DND-41 (cell line): ENCODE data around the gene MAN1B1.
"Not testable (repeated sequence)": the region's sequence is repeated elsewhere in the genome, so short reads cannot be mapped to it uniquely, and the experiment has no call there.

ENCODE experiments used
- ATAC-seq: fragments of 200-7000 bp; cut with Tn5 transposase; 3 replicates; pipeline ENCODE4 v1.9.1; 2021; ENCODE audit warnings: low read depth; ENCODE audit not compliant: insufficient read depth
- DNase-seq: peaks from one replicate; pipeline ENCODE4 v3.0.0-alpha.2; 2020
- H2AFZ ChIP-seq: 2 replicates; pipeline ENCODE4 v1.6.0; 2012; ENCODE audit warnings: low read depth, low read length
- H3K27ac ChIP-seq: 2 replicates; pipeline ENCODE4 v1.5.1; 2012; ENCODE audit warnings: low read length, inconsistent platforms
- H3K27me3 ChIP-seq: fragments of 200-600 bp; sonication (generic); 2 replicates; pipeline ENCODE4 v1.6.0; 2012; ENCODE audit warnings: low read length, mild to moderate bottlenecking, inconsistent platforms; ENCODE audit not compliant: insufficient read depth, poor library complexity
- H3K36me3 ChIP-seq: 2 replicates; pipeline ENCODE4 v1.5.1; 2012; ENCODE audit warnings: low read length, inconsistent platforms; ENCODE audit not compliant: insufficient read depth
- H3K4me1 ChIP-seq: 2 replicates; pipeline ENCODE4 v1.5.1; 2012; ENCODE audit warnings: mild to moderate bottlenecking, low read length; ENCODE audit not compliant: insufficient read depth
- H3K4me2 ChIP-seq: 2 replicates; pipeline ENCODE4 v1.6.0; 2012; ENCODE audit warnings: mild to moderate bottlenecking, moderate library complexity, low read length, inconsistent platforms; ENCODE audit not compliant: insufficient read depth
- H3K4me3 ChIP-seq, 2 experiments: fragments of 200-600 bp in 1 of 2; shearing (Covaris generic) in 1 of 2; 2 replicates each; pipeline ENCODE4 v1.5.1; 2012 to 2016; ENCODE audit warnings: inconsistent platforms in 2 of 2, low read length in 2 of 2, mild to moderate bottlenecking in 2 of 2, low read depth in 1 of 2, moderate library complexity in 1 of 2
- H3K79me2 ChIP-seq: 2 replicates; pipeline ENCODE4 v1.6.0; 2012; ENCODE audit warnings: low read length, inconsistent platforms; ENCODE audit not compliant: insufficient read depth
- H3K9ac ChIP-seq: 2 replicates; pipeline ENCODE4 v1.6.0; 2012; ENCODE audit warnings: low read depth, mild to moderate bottlenecking, inconsistent platforms, low read length, moderate library complexity
- H3K9me3 ChIP-seq: 2 replicates; pipeline ENCODE4 v1.5.1; 2012; ENCODE audit warnings: low read length, moderate library complexity, mild to moderate bottlenecking, inconsistent platforms; ENCODE audit not compliant: insufficient read depth, severe bottlenecking
- H4K20me1 ChIP-seq: 2 replicates; pipeline ENCODE4 v1.6.0; 2012; ENCODE audit warnings: low read length; ENCODE audit not compliant: insufficient read depth
- CTCF ChIP-seq: IDR thresholded peaks from 2 replicates; pipeline ENCODE4 v1.5.1; 2012; ENCODE audit warnings: borderline replicate concordance, low read length, moderate library complexity, mild to moderate bottlenecking; ENCODE audit not compliant: poor library complexity, severe bottlenecking; ENCODE audit errors: extremely low read depth
- EZH2 ChIP-seq: IDR thresholded peaks from 3 replicates; pipeline ENCODE4 v1.6.1; 2012; ENCODE audit warnings: borderline replicate concordance, low read depth, mild to moderate bottlenecking, moderate library complexity, low read length, inconsistent platforms; ENCODE audit not compliant: severe bottlenecking

MAN1B1 gene

DNA sequence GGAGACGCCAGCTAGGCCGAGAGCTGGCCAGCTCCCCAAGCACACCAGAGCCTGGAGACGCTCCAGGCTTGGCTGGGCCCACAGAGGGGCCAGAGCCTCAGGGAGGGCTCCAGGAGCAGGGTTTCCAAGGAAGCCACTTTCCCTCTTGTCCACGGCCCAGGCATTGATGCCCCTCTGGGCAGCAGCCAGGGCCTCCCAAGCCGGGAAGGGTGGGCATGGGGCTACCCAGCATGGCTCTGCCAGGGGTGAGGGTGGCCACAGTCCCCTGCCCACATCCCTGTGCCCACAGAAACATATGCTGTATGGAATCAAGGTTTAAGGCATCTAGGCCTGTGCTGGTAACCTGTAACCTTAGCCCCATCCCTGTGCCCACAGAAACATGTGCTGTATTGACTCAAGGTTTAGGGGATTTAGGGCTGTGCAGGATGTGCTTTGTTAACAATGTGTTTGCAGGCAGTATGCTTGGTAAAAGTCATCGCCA is 29.3 kb downstream of the MAN1B1 start:
- TF ChIP-seq CTCF, result no peak
- no peak for TF ChIP-seq EZH2
- Histone ChIP-seq H3K4me1 (peaks cover 26% of the 10 kb centered on the region), H4K20me1 (0 out of 2 replicates have a peak, but pooled peaks cover 3% of the 10 kb centered on the region), H3K79me2 (peaks cover 17% of the 10 kb centered on the region), H3K36me3 (peaks cover 21% of the 10 kb centered on the region), H2AFZ (no peak overlapping the region), H3K4me3 (no peak overlapping the region), H3K9me3 (no peaks in the 10 kb centered on the region), H3K27me3 (no peaks in the 10 kb centered on the region), H3K27ac (no peak overlapping the region), H3K4me2 (no peak overlapping the region), H3K9ac (no peak overlapping the region)
- ATAC-seq, result no peak
- no peak for DNase-seq

DNA sequence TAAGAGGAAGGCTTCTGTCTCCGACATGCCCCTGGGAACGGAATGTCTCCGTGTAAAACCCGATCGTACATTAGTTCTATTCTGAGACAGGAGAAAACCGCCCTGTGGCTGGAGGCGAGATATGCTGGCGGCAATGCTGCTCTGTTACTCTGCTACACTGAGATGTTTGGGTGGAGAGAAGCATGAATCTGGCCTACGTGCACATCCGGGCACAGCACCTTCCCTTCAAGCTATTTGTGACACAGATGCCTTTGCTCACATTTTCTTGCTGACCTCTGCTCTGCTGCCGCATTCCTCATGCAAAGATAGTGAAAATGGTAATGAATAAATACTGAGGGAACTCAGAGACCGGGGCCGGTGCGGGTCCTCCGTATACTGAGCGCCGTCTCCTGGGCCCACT is 29.9 kb downstream of the MAN1B1 start:
- Histone ChIP-seq H3K79me2 (peaks cover 17% of the 10 kb centered on the region), H3K9me3 (no peaks in the 10 kb centered on the region), H4K20me1 (0 out of 2 replicates have a peak, but pooled peaks cover 3% of the 10 kb centered on the region), H3K4me3 (no peak overlapping the region), H3K4me2 (no peak overlapping the region), H3K27me3 (no peaks in the 10 kb centered on the region), H3K4me1 (peaks cover 28% of the 10 kb centered on the region), H3K36me3 (peaks cover 17% of the 10 kb centered on the region), H2AFZ (no peak overlapping the region), H3K9ac (no peak overlapping the region), H3K27ac (no peak overlapping the region)
- no peak for DNase-seq
- TF ChIP-seq EZH2 (no peak), CTCF (no peak)
- no peak for ATAC-seq

DNA sequence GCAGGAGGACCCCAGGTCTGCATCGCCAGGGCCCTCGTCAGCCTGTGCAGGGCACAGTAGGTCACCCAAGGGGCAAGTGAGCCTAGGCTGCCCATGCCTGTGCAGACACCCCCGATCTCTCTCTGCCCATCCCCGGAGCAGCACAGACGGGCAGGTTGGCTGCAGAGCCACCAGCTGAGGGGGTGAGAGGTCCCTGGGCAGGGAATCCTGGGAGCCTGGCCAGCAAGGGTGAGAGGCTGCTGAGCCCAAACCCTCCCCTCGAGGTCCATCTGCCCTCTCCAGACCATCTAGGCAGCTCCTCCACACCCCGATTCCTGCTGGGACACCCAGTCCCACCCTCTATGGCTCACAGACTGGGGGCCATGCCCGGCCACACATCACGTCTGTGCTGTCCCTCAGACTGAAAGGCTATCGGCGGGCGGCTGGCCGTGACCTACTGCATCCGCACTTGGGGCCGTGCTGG is 30.5 kb downstream of the MAN1B1 start:
- no peak for TF ChIP-seq CTCF
- TF ChIP-seq EZH2, result no peak

GRCh38 chr9:137118092-137118603 is 31.4 kb downstream of the MAN1B1 start:
- not testable (repeated sequence) for H3K27ac ChIP-seq, H4K20me1 ChIP-seq, DNase-seq, H3K27me3 ChIP-seq, H3K4me2 ChIP-seq, H3K9ac ChIP-seq, H2AFZ ChIP-seq, H3K36me3 ChIP-seq, H3K9me3 ChIP-seq, H3K4me3 ChIP-seq, ATAC-seq
- Histone ChIP-seq H3K4me1 (peaks cover 30% of the 10 kb centered on the region), H3K79me2 (peaks cover 12% of the 10 kb centered on the region)

More for the DNA sequence above, 30.5 kb downstream of the MAN1B1 start:
- H3K9me3 ChIP-seq, result no peaks in the 10 kb centered on the region
- H3K36me3 ChIP-seq, result peaks cover 12% of the 10 kb centered on the region
- no peak overlapping the region for H2AFZ ChIP-seq
- 0 out of 2 replicates have a peak, but pooled peaks cover 3% of the 10 kb centered on the region for H4K20me1 ChIP-seq
- H3K4me2 ChIP-seq, result no peak overlapping the region
- H3K27ac ChIP-seq, result no peak overlapping the region
- H3K79me2 ChIP-seq, result peaks cover 17% of the 10 kb centered on the region
- H3K27me3 ChIP-seq, result no peaks in the 10 kb centered on the region
- H3K4me1 ChIP-seq, result peaks cover 32% of the 10 kb centered on the region
- DNase-seq (no peak), ATAC-seq (no peak)
- no peak overlapping the region for H3K4me3 ChIP-seq
- no peak overlapping the region for H3K9ac ChIP-seq

- not testable (repeated sequence) for H4K20me1 ChIP-seq, H3K4me2 ChIP-seq, H3K27me3 ChIP-seq, H3K4me3 ChIP-seq, H2AFZ ChIP-seq, DNase-seq, H3K9me3 ChIP-seq, ATAC-seq, H3K79me2 ChIP-seq, H3K36me3 ChIP-seq, H3K27ac ChIP-seq, H3K9ac ChIP-seq
- H3K4me1 ChIP-seq, result peaks cover 23% of the 10 kb centered on the region
Measured at GRCh38 chr9:137121927-137122795, 35.4 kb downstream of the MAN1B1 start.
